Vagina (tissue), 2 donors: ENCODE measurements around the gene HADHA.

Experiments
- CTCF ChIP-seq, 3 experiments: fragments of 450-650 bp in 2 of 3; fragments of 200-600 bp in 1 of 3; sonication (generic) in 1 of 3; IDR thresholded peaks; one replicate each; pipeline ENCODE4 v1.5.1; 2017 to 2019; ENCODE audit warnings: antibody characterized with exemption in 3 of 3, mild to moderate bottlenecking in 2 of 3, moderate library complexity in 2 of 3
- POLR2A ChIP-seq, 2 donors: fragments of 450-650 bp; IDR thresholded peaks; one replicate each; pipeline ENCODE4 v1.6.1; 2017; ENCODE audit warnings: antibody characterized with exemption in 2 of 2, mild to moderate bottlenecking in 2 of 2, moderate library complexity in 2 of 2
- POLR2AphosphoS5 ChIP-seq, 2 donors: sonication (generic); formaldehyde crosslinking; IDR thresholded peaks; one replicate each; pipeline ENCODE4 v1.9.0; 2017; ENCODE audit warnings: antibody characterized with exemption in 2 of 2, mild to moderate bottlenecking in 2 of 2, low read depth in 1 of 2; ENCODE audit not compliant: insufficient read depth in 1 of 2

- TF ChIP-seq CTCF (IDR thresholded peaks at IDR 0.05): no peak
- no peak for TF ChIP-seq POLR2AphosphoS5 (IDR thresholded peaks at IDR 0.05; ENCODE audit: insufficient read depth in 1 of 2, low read depth in 1 of 2)
- no peak for TF ChIP-seq POLR2A (IDR thresholded peaks at IDR 0.05)
Measured at GRCh38 chr2:26177122-26177521, 67.3 kb downstream of the HADHA start.
